Measurements from ENCODE around the gene NUMA1. TPM values are rescaled to one million over a fixed set of nuclear protein-coding genes. Genes with fewer than 3 reads are reported as not detected.

NUMA1 gene
- total and polyA plus RNA-seq, 2 of the 13 experiments (the other 11 are each of a cell fraction or from before 2014, with no cell fraction given), result 57.3 to 60.2 TPM

GRCh38 chr11:72120930-72121329 is 40.6 kb upstream of the NUMA1 start:
- ChIA-PET CTCF (ENCODE audit: low intra/inter-chr PET ratio, low total read pairs) (no interaction called here), POLR2A (no interaction called here)
- H3K9me3 ChIP-seq (ENCODE audit: low read length), result no peaks in the 10 kb centered on the region
- no peak overlapping the region for H3K4me3 ChIP-seq (replicated peaks in 1 of 3; ENCODE audit: insufficient read depth in 1 of 3, low read depth in 2 of 3, low read length in 3 of 3)
- no TSS peak for BruUV-seq (replicated peaks)
- in situ Hi-C loops (cut with HindIII; ENCODE audit: extremely low pct_ligation_motif_present, low pct_unique_long_range_greater_than_20kb) (no loop called here), intact Hi-C loops (cut with micrococcal nuclease; ENCODE audit: unreplicated experiment) (no loop called here)
- peaks cover 1 to 12% of the 10 kb centered on the region in 2 experiments; a peak in 2 of 5 replicates for H3K27me3 ChIP-seq (ENCODE audit: control insufficient read depth in 1 of 2, insufficient read depth in 2 of 2, low read length in 2 of 2)
- H3K4me2 ChIP-seq (ENCODE audit: low read depth, low read length), result no peak overlapping the region
- no peak overlapping the region for H3K27ac ChIP-seq (ENCODE audit: extremely low read length, insufficient read depth, low read length)
- H2AFZ ChIP-seq (ENCODE audit: low read length), result no peak overlapping the region
- ATAC-seq (no peak), DNase-seq (ENCODE audit: low spot score) (no peak), FAIRE-seq (no peak)
- TF ChIP-seq KMT2B (CRISPR knock-in tag; IDR thresholded peaks at IDR 0.05), result no peak
- no peak for TF ChIP-seq PRPF4 (IDR thresholded peaks at IDR 0.05; ENCODE audit: low read depth, low read length, poor library complexity, severe bottlenecking)
- no peaks in the 10 kb centered on the region for H3K79me2 ChIP-seq (ENCODE audit: insufficient read depth, low read length)
- no peaks in the 10 kb centered on the region for H4K20me1 ChIP-seq (ENCODE audit: insufficient read depth, low read length)
- H3K36me3 ChIP-seq (replicated peaks in 1 of 2; ENCODE audit: control insufficient read depth in 1 of 2, insufficient read depth in 2 of 2, low read length in 2 of 2), result no peaks in the 10 kb centered on the region
- WGBS (ENCODE audit: low lambda C conversion rate), result 62% methylated on average over 2 of the region's 2 CpGs
- H3K9ac ChIP-seq (ENCODE audit: insufficient read depth, low read depth, low read length), result no peak overlapping the region
- peaks cover 6% of the 10 kb centered on the region; the same call in 1 of the 2 replicates for H3K4me1 ChIP-seq (ENCODE audit: insufficient read depth, low read length)

GRCh38 chr11:72119198-72119597 is 38.9 kb upstream of the NUMA1 start:
- POLR2A ChIA-PET, result no interaction called here
- peaks cover 6% of the 10 kb centered on the region; the same call in 1 of the 2 replicates for H3K4me1 ChIP-seq (ENCODE audit: insufficient read depth, low read length)
- FAIRE-seq (no peak), DNase-seq (ENCODE audit: low spot score) (no peak), ATAC-seq (no peak)
- intact Hi-C loops (cut with micrococcal nuclease; ENCODE audit: unreplicated experiment), result no loop called here
- H3K27me3 ChIP-seq (ENCODE audit: control insufficient read depth in 1 of 2, insufficient read depth in 2 of 2, low read length in 2 of 2), result peaks cover 1 to 13% of the 10 kb centered on the region in 2 experiments; a peak in 2 of 5 replicates
- in situ Hi-C loops (cut with HindIII; ENCODE audit: extremely low pct_ligation_motif_present, low pct_unique_long_range_greater_than_20kb), result no loop called here
- no TSS peak for BruUV-seq (replicated peaks)
- H4K20me1 ChIP-seq (ENCODE audit: insufficient read depth, low read length), result no peaks in the 10 kb centered on the region
- H3K9me3 ChIP-seq (ENCODE audit: low read length), result no peaks in the 10 kb centered on the region
- H3K79me2 ChIP-seq (ENCODE audit: insufficient read depth, low read length), result no peaks in the 10 kb centered on the region
- no peak overlapping the region for H3K4me2 ChIP-seq (ENCODE audit: low read depth, low read length)
- no peak overlapping the region for H3K27ac ChIP-seq (ENCODE audit: extremely low read length, insufficient read depth, low read length)
- H3K4me3 ChIP-seq (replicated peaks in 1 of 3; ENCODE audit: insufficient read depth in 1 of 3, low read depth in 2 of 3, low read length in 3 of 3), result no peak overlapping the region
- H3K36me3 ChIP-seq (replicated peaks in 1 of 2; ENCODE audit: control insufficient read depth in 1 of 2, insufficient read depth in 2 of 2, low read length in 2 of 2), result no peaks in the 10 kb centered on the region
- H2AFZ ChIP-seq (ENCODE audit: low read length), result no peak overlapping the region
- whole genome bisulfite sequencing (ENCODE audit: low lambda C conversion rate), result 57% methylated on average over 6 of the region's 6 CpGs
- CTCF ChIA-PET (ENCODE audit: low intra/inter-chr PET ratio, low total read pairs), result no interaction called here
- H3K9ac ChIP-seq (ENCODE audit: insufficient read depth, low read depth, low read length), result no peak overlapping the region
- TF ChIP-seq DPF2 (CRISPR knock-in tag; IDR thresholded peaks at IDR 0.05; ENCODE audit: borderline replicate concordance, low read depth), result no peak
- no peak for TF ChIP-seq ZNF3 (CRISPR knock-in tag; IDR thresholded peaks at IDR 0.05)
- TF ChIP-seq WIZ (CRISPR knock-in tag; IDR thresholded peaks at IDR 0.05), result no peak
